B cell (primary cell): ENCODE measurements around the gene MYCBP2. TPM values are rescaled to one million over a fixed set of nuclear protein-coding genes. Genes with fewer than 3 reads are reported as not detected.

Experiments
- ATAC-seq: fragments of 200-7000 bp; cut with Tn5 transposase; one replicate; pipeline ENCODE4 v1.10.0; 2021; ENCODE audit warnings: low read depth, mild to moderate bottlenecking, moderate number of reproducible peaks, moderate library complexity
- CTCF ChIA-PET: fragments of 350-600 bp; sonication (Branson Sonifier 250); formaldehyde crosslinking; loops from one replicate; lab custom pipeline; 2021; ENCODE audit warnings: antibody characterized with exemption, inconsistent platforms; lab: Charles Lee
- POLR2A ChIA-PET: fragments of 350-600 bp; sonication (Branson Sonifier 250); formaldehyde crosslinking; loops from one replicate; lab custom pipeline; 2021; ENCODE audit warnings: antibody characterized with exemption; lab: Charles Lee
- DNase-seq: peaks from one replicate; pipeline ENCODE4 v3.0.0; 2013
- H2AFZ ChIP-seq: 2 replicates; pipeline ENCODE4 v1.6.1; 2012; ENCODE audit warnings: mild to moderate bottlenecking, low read depth, low read length; ENCODE audit not compliant: insufficient read depth, poor library complexity, severe bottlenecking
- H3K27ac ChIP-seq, 2 donors: 1 replicate in 1 of 2; 2 replicates in 1 of 2; pipeline ENCODE4 v1.5.1; 2012 to 2013; ENCODE audit warnings: low read length in 2 of 2, mild to moderate bottlenecking in 2 of 2, moderate library complexity in 1 of 2
- H3K27me3 ChIP-seq, 4 experiments: fragments of 200-600 bp in 1 of 4; sonication (generic) in 1 of 4; replicated peaks in 1 of 4; 1 replicate in 2 of 4; 2 replicates in 2 of 4; pipeline versions ENCODE4 v1.6.1 to v1.7.0; 2013 to 2016; ENCODE audit warnings: low read length in 3 of 4, mild to moderate bottlenecking in 2 of 4, mixed read lengths in 1 of 4, moderate library complexity in 1 of 4; ENCODE audit not compliant: insufficient read depth in 4 of 4, control insufficient read depth in 3 of 4; ENCODE audit errors: control extremely low read depth in 1 of 4
- H3K36me3 ChIP-seq, 2 experiments: replicated peaks in 1 of 2; 1 replicate in 1 of 2; 2 replicates in 1 of 2; pipeline versions ENCODE4 v1.6.1 to v1.7.1; 2013; ENCODE audit warnings: low read length in 1 of 2; ENCODE audit not compliant: insufficient read depth in 2 of 2, control insufficient read depth in 1 of 2; ENCODE audit errors: control extremely low read depth in 1 of 2, extremely low read depth in 1 of 2
- H3K4me1 ChIP-seq, 2 donors: fragments of 200-600 bp in 1 of 2; sonication (generic) in 1 of 2; 1 replicate in 1 of 2; 2 replicates in 1 of 2; pipeline versions ENCODE4 v1.5.1 to v1.6.1; 2013 to 2017; ENCODE audit warnings: low read length in 2 of 2; ENCODE audit not compliant: control insufficient read depth in 2 of 2, insufficient read depth in 2 of 2
- H3K4me2 ChIP-seq: replicated peaks from 2 replicates; pipeline ENCODE3; 2012; ENCODE audit warnings: mild to moderate bottlenecking, low read depth, low read length; ENCODE audit not compliant: poor library complexity, severe bottlenecking
- H3K4me3 ChIP-seq, 5 experiments: fragments of 200-600 bp in 1 of 5; sonication (generic) in 1 of 5; 1 replicate in 3 of 5; 2 replicates in 2 of 5; pipeline versions ENCODE4 v1.5.1 to v1.7.0; 2011 to 2016; ENCODE audit warnings: low read length in 4 of 5, mild to moderate bottlenecking in 4 of 5, low read depth in 2 of 5, control low read depth in 1 of 5, moderate library complexity in 1 of 5; ENCODE audit not compliant: insufficient read depth in 1 of 5; ENCODE audit errors: control extremely low read depth in 1 of 5, extremely low read depth in 1 of 5
- H3K79me2 ChIP-seq: fragments of 200-600 bp; sonication (generic); one replicate; pipeline ENCODE4 v1.6.0; 2016; ENCODE audit warnings: low read length; ENCODE audit not compliant: control insufficient read depth, insufficient read depth
- H3K9ac ChIP-seq: fragments of 200-600 bp; sonication (generic); 2 replicates; pipeline ENCODE4 v1.6.1; 2017; ENCODE audit warnings: mild to moderate bottlenecking, low read length, moderate library complexity
- H3K9me3 ChIP-seq, 3 donors: one replicate each; pipeline versions ENCODE4 v1.6.1 to v1.7.1; 2013; ENCODE audit warnings: low read length in 2 of 3; ENCODE audit not compliant: control insufficient read depth in 2 of 3, insufficient read depth in 1 of 3; ENCODE audit errors: control extremely low read depth in 1 of 3
- H4K20me1 ChIP-seq: 2 replicates; pipeline ENCODE4 v1.6.0; 2012; ENCODE audit warnings: mild to moderate bottlenecking, low read length; ENCODE audit not compliant: insufficient read depth, control insufficient read depth, poor library complexity, severe bottlenecking
- H3K27ac Mint-ChIP-seq: one replicate; pipeline ENCODE4 v1.8.0; 2021; ENCODE audit warnings: mixed read lengths
- H3K27me3 Mint-ChIP-seq: one replicate; pipeline ENCODE4 v1.8.0; 2021; ENCODE audit warnings: mixed read lengths
- H3K4me1 Mint-ChIP-seq: one replicate; pipeline ENCODE4 v1.8.0; 2021; ENCODE audit warnings: mixed read lengths
- H3K4me3 Mint-ChIP-seq: one replicate; pipeline ENCODE4 v1.8.0; 2021; ENCODE audit warnings: mixed read lengths
- H3K9me3 Mint-ChIP-seq: one replicate; pipeline ENCODE4 v1.8.0; 2022; ENCODE audit warnings: mixed read lengths; ENCODE audit not compliant: insufficient read depth
- CTCF ChIP-seq: fragments of 200-600 bp; IDR thresholded peaks from one replicate; pipeline ENCODE4 v1.8.0; 2022; ENCODE audit warnings: antibody characterized with exemption, mild to moderate bottlenecking
- EZH2 ChIP-seq: IDR thresholded peaks from 2 replicates; pipeline ENCODE4 v1.6.1; 2012; ENCODE audit warnings: borderline replicate concordance, low read depth, mild to moderate bottlenecking, moderate library complexity, low read length; ENCODE audit not compliant: insufficient read depth, poor library complexity, severe bottlenecking
- WGBS: methylation state at CpG from one replicate; pipeline ENCODE4 v1.1.5; 2013; ENCODE audit warnings: missing lambda C conversion rate; ENCODE audit not compliant: insufficient coverage; 5-methylcytosine and 5-hydroxymethylcytosine counted together
- intact Hi-C: fragments of 100-400 bp; cut with micrococcal nuclease; formaldehyde crosslinking; loops from one replicate; pipeline ENCODE4 v1.10.0; 2022
- polyA plus RNA-seq: library from polyadenylated mRNA; depleted of rRNA; stranded (reverse); fragments of >200 nt; gene quantifications from 2 replicates; pipeline ENCODE4 v1.2.3, GENCODE V29; 2012
- total RNA-seq, 2 donors: library from RNA; stranded (reverse); fragments of 120-200 nt in 1 of 2; gene quantifications; 1 replicate in 1 of 2; 2 replicates in 1 of 2; pipeline versions ENCODE4 v1.2.3 to v1.2.4, GENCODE V29; 2013 to 2022

Gene MYCBP2
- total and polyA plus RNA-seq, 2 donors (not counting 1 experiment from before 2014, with no cell fraction given), result 84.0 to 237 TPM

GRCh38 chr13:77196052-77196618 lies 130.8 kb downstream of the MYCBP2 start:
- Mint-ChIP-seq H3K4me1 (no peaks in the 10 kb centered on the region), H3K9me3 (no peaks in the 10 kb centered on the region), H3K27me3 (no peaks in the 10 kb centered on the region), H3K4me3 (no peak overlapping the region), H3K27ac (no peak overlapping the region)
- ATAC-seq (no peak), DNase-seq (no peak)
- peaks cover 5% of the 10 kb centered on the region for H3K79me2 ChIP-seq
- no peak overlapping the region for H3K4me2 ChIP-seq
- intact Hi-C loops, result loop anchor here (5.0 kb wide), 1 partner anchor 34 kb away; no protein-coding TSS in a partner anchor
- H3K36me3 ChIP-seq, result peaks cover 14 to 66% of the 10 kb centered on the region in 2 experiments
- H3K27ac ChIP-seq, result no peak overlapping the region
- H3K4me1 ChIP-seq, result no peaks in the 10 kb centered on the region
- no peaks in the 10 kb centered on the region for H3K9me3 ChIP-seq
- no peaks in the 10 kb centered on the region for H4K20me1 ChIP-seq
- no peak overlapping the region for H3K4me3 ChIP-seq
- ChIA-PET CTCF (no interaction called here), POLR2A (no interaction called here)
- 97% methylated on average over 4 of the region's 4 CpGs for WGBS
- no peak overlapping the region for H2AFZ ChIP-seq
- no peaks in the 10 kb centered on the region for H3K27me3 ChIP-seq
- TF ChIP-seq EZH2 (no peak), CTCF (no peak)
- H3K9ac ChIP-seq, result no peak overlapping the region

GRCh38 chr13:77190349-77190958 lies 136.4 kb downstream of the MYCBP2 start:
- no CpG with 5 or more reads among the region's 1 CpG for WGBS
- ChIA-PET POLR2A (no interaction called here), CTCF (no interaction called here)
- Histone ChIP-seq H3K9ac (no peak overlapping the region), H3K4me2 (no peak overlapping the region), H3K4me3 (no peak overlapping the region), H3K79me2 (no peaks in the 10 kb centered on the region), H3K27ac (peak overlapping the region in 1 of 2 donors; percentile 48), H4K20me1 (no peaks in the 10 kb centered on the region), H3K27me3 (no peaks in the 10 kb centered on the region), H2AFZ (no peak overlapping the region), H3K4me1 (no peaks in the 10 kb centered on the region), H3K36me3 (peaks cover 23 to 75% of the 10 kb centered on the region in 2 experiments), H3K9me3 (no peaks in the 10 kb centered on the region)
- ATAC-seq (no peak), DNase-seq (no peak)
- Mint-ChIP-seq H3K9me3 (no peaks in the 10 kb centered on the region), H3K4me3 (no peak overlapping the region), H3K4me1 (peaks cover 5% of the 10 kb centered on the region), H3K27me3 (no peaks in the 10 kb centered on the region), H3K27ac (peak overlapping the region; percentile 29)
- TF ChIP-seq CTCF (no peak), EZH2 (no peak)
- intact Hi-C loops, result no loop called here
